H1 (cell line): ENCODE measurements around the gene ASMT. TPM values are rescaled to one million over a fixed set of nuclear protein-coding genes. Genes with fewer than 3 reads are reported as not detected.

Experiments used
- CTCF ChIA-PET: fragments of 300-600 bp; sonication (Branson Sonifier 250); formaldehyde crosslinking; loops from one replicate; lab custom pipeline; 2021; ENCODE audit not compliant: partially characterized antibody; lab: Charles Lee
- POLR2A ChIA-PET: fragments of 300-600 bp; sonication (Branson Sonifier 250); formaldehyde crosslinking; loops from one replicate; lab custom pipeline; 2021; ENCODE audit warnings: inconsistent platforms; ENCODE audit not compliant: partially characterized antibody; lab: Charles Lee
- DNase-seq, 2 experiments: peaks; one replicate each; pipeline versions ENCODE4 v3.0.0 to v3.0.0-alpha.2; 2010 to 2022; ENCODE audit warnings: low spot score in 2 of 2, low read depth in 1 of 2, mixed read lengths in 1 of 2
- FAIRE-seq: peaks from 2 replicates; lab custom pipeline; 2011; peaks lifted over from hg19 to GRCh38; lab: Jason Lieb, UNC
- H2AFZ ChIP-seq: 2 replicates; pipeline ENCODE4 v1.8.1; 2012; ENCODE audit warnings: low read length, inconsistent platforms
- H2AK5ac ChIP-seq: 2 replicates; pipeline ENCODE4 v1.6.1; 2013; ENCODE audit warnings: low read depth, low read length
- H2BK120ac ChIP-seq: replicated peaks from 2 replicates; pipeline ENCODE3; 2013; ENCODE audit warnings: low read depth, low read length, inconsistent platforms
- H2BK12ac ChIP-seq: 2 replicates; pipeline ENCODE4 v1.6.1; 2013; ENCODE audit warnings: low read depth, low read length
- H2BK15ac ChIP-seq: 2 replicates; pipeline ENCODE4 v1.6.1; 2013; ENCODE audit warnings: low read length
- H2BK20ac ChIP-seq: 2 replicates; pipeline ENCODE4 v1.6.1; 2013; ENCODE audit warnings: low read length
- H2BK5ac ChIP-seq: 2 replicates; pipeline ENCODE4 v1.6.1; 2013; ENCODE audit warnings: low read depth, low read length
- H3K14ac ChIP-seq: 2 replicates; pipeline ENCODE4 v1.6.1; 2013; ENCODE audit warnings: inconsistent platforms; ENCODE audit not compliant: insufficient read length
- H3K18ac ChIP-seq: 2 replicates; pipeline ENCODE4 v1.6.1; 2013; ENCODE audit warnings: low read length; ENCODE audit errors: extremely low read depth
- H3K23ac ChIP-seq: 2 replicates; pipeline ENCODE4 v1.6.1; 2013; ENCODE audit warnings: inconsistent platforms; ENCODE audit not compliant: insufficient read length
- H3K23me2 ChIP-seq: 2 replicates; pipeline ENCODE4 v1.6.1; 2013; ENCODE audit warnings: low read depth, low read length
- H3K27ac ChIP-seq: 2 replicates; pipeline ENCODE4 v1.6.1; 2011; ENCODE audit warnings: low read depth, low read length, inconsistent platforms
- H3K27me3 ChIP-seq, 4 experiments: replicated peaks in 1 of 4; 1 replicate in 1 of 4; 2 replicates in 3 of 4; pipeline versions ENCODE4 v1.6.1 to v1.8.1; 2011 to 2013; ENCODE audit warnings: low read length in 3 of 4, mild to moderate bottlenecking in 3 of 4, inconsistent platforms in 2 of 4, mixed read lengths in 2 of 4, moderate library complexity in 1 of 4; ENCODE audit not compliant: control insufficient read depth in 3 of 4, insufficient read depth in 3 of 4; ENCODE audit errors: extremely low read depth in 1 of 4
- H3K36me3 ChIP-seq, 4 experiments: 2 replicates each; pipeline versions ENCODE4 v1.6.1 to v1.8.1; 2011 to 2013; ENCODE audit warnings: mild to moderate bottlenecking in 4 of 4, low read length in 3 of 4, moderate library complexity in 2 of 4, control low read depth in 1 of 4, inconsistent platforms in 1 of 4; ENCODE audit not compliant: insufficient read depth in 4 of 4, control insufficient read depth in 2 of 4
- H3K4ac ChIP-seq: replicated peaks from 2 replicates; pipeline ENCODE3; 2013; ENCODE audit warnings: low read length, low read depth, mixed read lengths, inconsistent platforms; ENCODE audit not compliant: insufficient read length
- H3K4me1 ChIP-seq, 4 experiments: replicated peaks in 1 of 4; 1 replicate in 1 of 4; 2 replicates in 3 of 4; pipeline versions ENCODE4 v1.6.1 to v1.8.1; 2011 to 2013; ENCODE audit warnings: low read length in 3 of 4, inconsistent platforms in 2 of 4, mixed read lengths in 1 of 4; ENCODE audit not compliant: insufficient read depth in 4 of 4, control insufficient read depth in 3 of 4
- H3K4me2 ChIP-seq, 2 experiments: 2 replicates each; pipeline versions ENCODE4 v1.6.1 to v1.8.1; 2011 to 2013; ENCODE audit warnings: low read depth in 2 of 2, low read length in 2 of 2, control low read depth in 1 of 2, inconsistent platforms in 1 of 2, mild to moderate bottlenecking in 1 of 2; ENCODE audit not compliant: insufficient read depth in 1 of 2
- H3K4me3 ChIP-seq, 4 experiments: fragments of 200-600, 300-600 bp in 1 of 4; sonication (generic), shearing (Covaris generic), sonication (Bioruptor Twin) in 1 of 4; 2 replicates each; pipeline versions ENCODE4 v1.5.1 to v1.8.1; 2011 to 2016; ENCODE audit warnings: low read length in 4 of 4, low read depth in 3 of 4, control low read depth in 2 of 4, inconsistent platforms in 2 of 4, mild to moderate bottlenecking in 2 of 4, mixed read lengths in 1 of 4, moderate library complexity in 1 of 4; ENCODE audit not compliant: insufficient read depth in 2 of 4; ENCODE audit errors: extremely low read depth in 1 of 4
- H3K56ac ChIP-seq: replicated peaks from 2 replicates; pipeline ENCODE3; 2013; ENCODE audit warnings: low read depth, mild to moderate bottlenecking, mixed read lengths, low read length, inconsistent platforms; ENCODE audit not compliant: insufficient read length
- H3K79me1 ChIP-seq: 2 replicates; pipeline ENCODE4 v1.6.1; 2013; ENCODE audit warnings: low read depth, low read length, control low read depth
- H3K79me2 ChIP-seq, 2 experiments: 2 replicates each; pipeline versions ENCODE4 v1.6.1 to v1.8.1; 2012 to 2013; ENCODE audit warnings: low read length in 2 of 2, mild to moderate bottlenecking in 2 of 2, inconsistent platforms in 1 of 2; ENCODE audit not compliant: insufficient read depth in 2 of 2, control insufficient read depth in 1 of 2
- H3K9ac ChIP-seq, 4 experiments: replicated peaks in 1 of 4; 1 replicate in 1 of 4; 2 replicates in 3 of 4; pipeline versions ENCODE4 v1.6.1 to v1.8.1; 2011 to 2013; ENCODE audit warnings: low read depth in 3 of 4, low read length in 3 of 4, control low read depth in 2 of 4, mild to moderate bottlenecking in 2 of 4, moderate library complexity in 2 of 4, inconsistent platforms in 1 of 4; ENCODE audit errors: extremely low read depth in 1 of 4
- H3K9me3 ChIP-seq, 2 experiments: 2 replicates each; pipeline versions ENCODE4 v1.6.1 to v1.8.1; 2012 to 2013; ENCODE audit warnings: mild to moderate bottlenecking in 2 of 2, moderate library complexity in 2 of 2, control low read depth in 1 of 2, inconsistent platforms in 1 of 2, low read depth in 1 of 2, low read length in 1 of 2, mixed read lengths in 1 of 2; ENCODE audit not compliant: insufficient read depth in 2 of 2
- H4K20me1 ChIP-seq, 2 experiments: replicated peaks in 1 of 2; 2 replicates each; pipeline versions ENCODE3 to v1.8.1; 2011 to 2013; ENCODE audit warnings: inconsistent platforms in 2 of 2, low read length in 2 of 2, mild to moderate bottlenecking in 1 of 2; ENCODE audit not compliant: insufficient read depth in 2 of 2, control insufficient read depth in 1 of 2
- H4K5ac ChIP-seq: 2 replicates; pipeline ENCODE4 v1.6.1; 2013; ENCODE audit warnings: low read length, low read depth, mixed read lengths, inconsistent platforms; ENCODE audit not compliant: insufficient read length
- H4K8ac ChIP-seq: 2 replicates; pipeline ENCODE4 v1.8.0; 2013; ENCODE audit warnings: mild to moderate bottlenecking, moderate library complexity, low read length, inconsistent platforms; ENCODE audit not compliant: insufficient read depth; ENCODE audit errors: extremely low read depth
- H4K91ac ChIP-seq: replicated peaks from 2 replicates; pipeline ENCODE3; 2013; ENCODE audit warnings: low read length, mixed read lengths, inconsistent platforms; ENCODE audit not compliant: insufficient read length
- BCL11A ChIP-seq, 2 experiments: IDR thresholded peaks; one replicate each; pipeline ENCODE4 v1.6.1; 2011; ENCODE audit warnings: low read depth in 2 of 2, low read length in 2 of 2, mild to moderate bottlenecking in 2 of 2
- CBX5 ChIP-seq: fragments of 300-800, 300-1000 bp; sonication (generic); IDR thresholded peaks from 2 replicates; pipeline ENCODE4 v1.7.1; 2016; ENCODE audit warnings: antibody characterized with exemption, low read length, low read depth
- HDAC6 ChIP-seq: IDR thresholded peaks from one replicate; pipeline ENCODE4 v1.7.1; 2012; ENCODE audit warnings: low read depth, mild to moderate bottlenecking, inconsistent platforms, low read length, moderate library complexity
- JUN ChIP-seq: IDR thresholded peaks from 2 replicates; pipeline ENCODE4 v1.6.1; 2011; ENCODE audit warnings: low read depth, mild to moderate bottlenecking, improper control_type of control experiment, low read length
- JUND ChIP-seq: IDR thresholded peaks from 2 replicates; pipeline ENCODE4 v1.6.1; 2011; ENCODE audit warnings: mild to moderate bottlenecking, improper control_type of control experiment, low read length
- RAD21 ChIP-seq, 2 experiments: IDR thresholded peaks in 1 of 2; conservative IDR thresholded peaks in 1 of 2; 2 replicates each; pipeline ENCODE4 v1.6.1; 2011; ENCODE audit warnings: low read depth in 2 of 2, low read length in 2 of 2, improper control_type of control experiment in 1 of 2, inconsistent platforms in 1 of 2, mild to moderate bottlenecking in 1 of 2, moderate library complexity in 1 of 2
- SIRT6 ChIP-seq: IDR thresholded peaks from one replicate; pipeline ENCODE4 v1.7.1; 2012; ENCODE audit warnings: low read length, inconsistent platforms
- WGBS, 2 experiments: shearing (Covaris generic) in 1 of 2; methylation state at CpG; one replicate each; pipeline versions ENCODE4 v1.1.6 to v1.1.7; 2013 to 2015; ENCODE audit warnings: low lambda C conversion rate in 2 of 2, mixed read lengths in 2 of 2, inconsistent platforms in 1 of 2, low coverage in 1 of 2, missing lambda C conversion rate in 1 of 2; ENCODE audit not compliant: insufficient replicate concordance in 2 of 2, insufficient coverage in 1 of 2, insufficient read length in 1 of 2; ENCODE audit errors: extremely low coverage in 1 of 2, missing lambda C conversion rate in 1 of 2; 5-methylcytosine and 5-hydroxymethylcytosine counted together
- polyA plus RNA-seq, 7 experiments: library from polyadenylated mRNA; depleted of rRNA in 3 of 7; stranded (reverse) in 5 of 7; unstranded in 2 of 7; fragments of >200 nt in 5 of 7; fragments of 200-250 nt in 2 of 7; gene quantifications; 1 replicate in 5 of 7; 2 replicates in 1 of 7; 4 replicates in 1 of 7; pipeline versions ENCODE4 v1.2.1 to v1.2.3, GENCODE V29; 2011 to 2013; ENCODE audit warnings: missing spikeins in 2 of 7, mixed read lengths in 2 of 7
- total RNA-seq: library from RNA; stranded (reverse); fragmentation: NEBNext Ultra II Directional; extraction: Animal tissue kit (Norgen Biotek cat#: 25700); gene quantifications from 2 replicates; pipeline ENCODE4 v1.2.1, GENCODE V29; 2021

The ASMT gene
- total and polyA plus RNA-seq, 2 of the 8 experiments (the other 6 are each of a cell fraction or from before 2014, with no cell fraction given): 1.5 to 3.1 TPM

- no peak overlapping the region for H2AFZ ChIP-seq
- POLR2A ChIA-PET: no interaction called here
- H4K20me1 ChIP-seq: peaks cover 6 to 48% of the 10 kb centered on the region in 2 experiments
- no peak overlapping the region for H3K4me3 ChIP-seq
- H3K9me3 ChIP-seq: no peaks in the 10 kb centered on the region
- CTCF ChIA-PET: no interaction called here
- H3K27ac ChIP-seq: no peak overlapping the region
- no peak overlapping the region for H3K18ac ChIP-seq
- no peak overlapping the region for H2BK5ac ChIP-seq
- no peak overlapping the region for H4K5ac ChIP-seq
- H3K27me3 ChIP-seq: 0 out of 7 replicates have a peak, but pooled peaks cover 0 to 2% (median 0%) of the 10 kb centered on the region in 4 experiments
- H3K23me2 ChIP-seq: peaks cover 2% of the 10 kb centered on the region; the same call in 1 of the 2 replicates
- H2BK20ac ChIP-seq: no peak overlapping the region
- H2BK120ac ChIP-seq: no peak overlapping the region
- peaks cover 0 to 7% (median 4%) of the 10 kb centered on the region in 4 experiments; a peak in 5 of 7 replicates for H3K4me1 ChIP-seq
- H3K56ac ChIP-seq: no peak overlapping the region
- TF ChIP-seq JUND: no peak
- TF ChIP-seq BCL11A (IDR thresholded peaks at IDR 0.05; ENCODE audit: low read depth in 2 of 2, low read length in 2 of 2): no peak
- no peak for TF ChIP-seq JUN
- TF ChIP-seq CBX5: no peak
- no peak for TF ChIP-seq RAD21 (IDR thresholded peaks at IDR 0.05 in 1 of 2, conservative IDR thresholded peaks at IDR 0.05 in 1 of 2; ENCODE audit: low read depth in 2 of 2, low read length in 2 of 2)
- no peak for TF ChIP-seq HDAC6
- no peak for TF ChIP-seq SIRT6
- H2BK12ac ChIP-seq: no peak overlapping the region
- no peak overlapping the region for H3K4me2 ChIP-seq
- no peak overlapping the region for H4K8ac ChIP-seq
- 93% methylated on average over 20 of the region's 25 CpGs; no CpG with 5 or more reads in 1 of the 2 experiments for WGBS, 2 experiments
- DNase-seq: peak in 1 of 2 experiments; percentile 28
- peaks cover 9 to 52% of the 10 kb centered on the region in 2 experiments; a peak in 3 of 4 replicates for H3K79me2 ChIP-seq
- no peak overlapping the region for H3K4ac ChIP-seq
- no peak overlapping the region; a peak in 1 of 7 replicates for H3K9ac ChIP-seq
- peaks cover 20% of the 10 kb centered on the region for H3K79me1 ChIP-seq
- no peak overlapping the region for H2BK15ac ChIP-seq
- H3K36me3 ChIP-seq: peaks cover 36 to 82% (median 71%) of the 10 kb centered on the region in 4 experiments
- no peak overlapping the region for H4K91ac ChIP-seq
- H3K23ac ChIP-seq: no peak overlapping the region
- H2AK5ac ChIP-seq: no peak overlapping the region
- H3K14ac ChIP-seq: no peak overlapping the region
- FAIRE-seq: no peak
These were observed 17.4 kb upstream of the ASMT start for GRCh38 chrX:1597345-1598020.
